T-cell (primary cell): ENCODE data around the gene CHURC1. TPM values are rescaled to one million over a fixed set of nuclear protein-coding genes. Genes with fewer than 3 reads are reported as not detected.

Experiments used
- ATAC-seq, 4 experiments: fragments of 200-7000 bp in 3 of 4; fragments of 150-1000 bp in 1 of 4; cut with Tn5 transposase; replicated peaks in 1 of 4; 1 replicate in 3 of 4; 2 replicates in 1 of 4; pipeline ENCODE4 v1.10.0; 2021; ENCODE audit warnings: moderate library complexity in 3 of 4, mild to moderate bottlenecking in 2 of 4, moderate number of reproducible peaks in 1 of 4
- CTCF ChIA-PET, 2 donors: fragments of 300-600 bp; sonication (Branson Sonifier 250); formaldehyde crosslinking; loops; one replicate each; lab custom pipeline; 2022; ENCODE audit warnings: antibody characterized with exemption in 2 of 2; lab: Charles Lee
- POLR2A ChIA-PET, 2 donors: fragments of 300-600 bp; sonication (Branson Sonifier 250); formaldehyde crosslinking; loops; one replicate each; lab custom pipeline; 2022; ENCODE audit warnings: antibody characterized with exemption in 2 of 2; lab: Charles Lee
- DNase-seq, 35 experiments: peaks; one replicate each; pipeline versions ENCODE4 v3.0.0 to v3.0.0-alpha.2; 2013 to 2023
- H3K27ac ChIP-seq: one replicate; pipeline ENCODE4 v1.5.1; 2013; ENCODE audit warnings: low read length
- H3K27me3 ChIP-seq, 2 experiments: replicated peaks in 1 of 2; 1 replicate in 1 of 2; 2 replicates in 1 of 2; pipeline versions ENCODE4 v1.6.1 to v1.7.0; 2013; ENCODE audit warnings: low read length in 1 of 2, mixed read lengths in 1 of 2; ENCODE audit not compliant: control insufficient read depth in 2 of 2, insufficient read depth in 2 of 2; ENCODE audit errors: extremely low read depth in 1 of 2
- H3K36me3 ChIP-seq, 2 donors: 1 replicate in 1 of 2; 2 replicates in 1 of 2; pipeline versions ENCODE4 v1.6.1 to v1.7.0; 2013; ENCODE audit warnings: low read length in 1 of 2; ENCODE audit not compliant: control insufficient read depth in 2 of 2, insufficient read depth in 1 of 2; ENCODE audit errors: extremely low read depth in 1 of 2
- H3K4me1 ChIP-seq, 2 experiments: 1 replicate in 1 of 2; 2 replicates in 1 of 2; pipeline versions ENCODE4 v1.6.1 to v1.7.0; 2013; ENCODE audit warnings: low read length in 2 of 2, mixed read lengths in 1 of 2; ENCODE audit not compliant: insufficient read depth in 2 of 2, control insufficient read depth in 1 of 2; ENCODE audit errors: extremely low read depth in 1 of 2
- H3K4me3 ChIP-seq, 2 donors: 1 replicate in 1 of 2; 2 replicates in 1 of 2; pipeline versions ENCODE4 v1.5.1 to v1.7.0; 2013; ENCODE audit warnings: mild to moderate bottlenecking in 2 of 2, low read length in 1 of 2, moderate library complexity in 1 of 2; ENCODE audit not compliant: control insufficient read depth in 1 of 2; ENCODE audit errors: extremely low read depth in 1 of 2
- H3K9me3 ChIP-seq: 2 replicates; pipeline ENCODE4 v1.7.0; 2013
- H3K27ac Mint-ChIP-seq, 2 donors: one replicate each; pipeline ENCODE4 v1.8.0; 2020 to 2021; ENCODE audit warnings: mild to moderate bottlenecking in 2 of 2, mixed read lengths in 2 of 2
- H3K27me3 Mint-ChIP-seq, 2 donors: one replicate each; pipeline ENCODE4 v1.8.0; 2021 to 2022; ENCODE audit warnings: mixed read lengths in 2 of 2
- H3K36me3 Mint-ChIP-seq: one replicate; pipeline ENCODE4 v1.8.0; 2021; ENCODE audit warnings: mixed read lengths
- H3K4me1 Mint-ChIP-seq, 3 donors: one replicate each; pipeline ENCODE4 v1.8.0; 2020 to 2022; ENCODE audit warnings: mixed read lengths in 3 of 3, mild to moderate bottlenecking in 1 of 3
- H3K4me3 Mint-ChIP-seq, 3 donors: one replicate each; pipeline ENCODE4 v1.8.0; 2020 to 2022; ENCODE audit warnings: mild to moderate bottlenecking in 3 of 3, mixed read lengths in 3 of 3, moderate library complexity in 3 of 3
- H3K9me3 Mint-ChIP-seq, 3 donors: one replicate each; pipeline ENCODE4 v1.8.0; 2020 to 2022; ENCODE audit warnings: mixed read lengths in 3 of 3
- WGBS: methylation state at CpG from one replicate; pipeline ENCODE4 v1.1.5; 2013; ENCODE audit warnings: missing lambda C conversion rate; ENCODE audit not compliant: insufficient coverage; 5-methylcytosine and 5-hydroxymethylcytosine counted together
- total RNA-seq, 35 experiments: library from RNA in 6 of 35; stranded (reverse) in 6 of 35; fragments of 120-200 nt in 1 of 35; gene quantifications; one replicate each; pipeline versions ENCODE4 v1.2.1 to v1.2.4 and lab custom pipeline; 2013 to 2026

Gene CHURC1
- total RNA-seq, 5 donors from 2014 or later (not counting 1 experiment from before 2014, with no cell fraction given): 57.6 to 99.7 (median 91.1) TPM

GRCh38 chr14:64968651-64969050 lies 54.4 kb downstream of the CHURC1 start:
- no peaks in the 10 kb centered on the region for H3K27me3 Mint-ChIP-seq

DNA sequence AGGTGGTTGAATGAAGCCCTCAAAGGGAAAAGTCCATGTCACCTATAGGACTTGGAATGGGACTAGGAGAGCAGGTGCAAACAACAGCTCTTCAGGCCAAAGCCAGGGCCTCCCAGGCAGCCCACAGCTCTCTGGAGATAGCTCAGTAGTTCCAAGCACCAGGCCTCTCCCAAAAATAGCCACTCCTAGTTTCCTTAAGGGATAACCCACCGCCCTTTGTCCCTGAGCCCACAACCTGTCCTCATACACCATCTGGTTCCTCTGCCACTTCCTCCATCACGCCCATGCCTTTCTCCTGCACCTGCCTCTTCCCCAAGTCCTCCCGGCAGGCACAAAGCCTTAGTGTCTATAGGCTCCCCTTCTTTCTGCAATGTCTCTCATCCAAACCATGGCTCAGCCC lies 55.8 kb downstream of the CHURC1 start:
- ATAC-seq (no peak), DNase-seq (no peak)
- H3K36me3 Mint-ChIP-seq: no peaks in the 10 kb centered on the region
- ChIA-PET CTCF (interaction anchor here (1.0 to 1.4 kb wide), 2 partner anchors 16 to 59 kb away, joined by 3 read pairs; no protein-coding TSS in a partner anchor), POLR2A (interaction anchor here (0.5 to 0.8 kb wide), 2 partner anchors 10 to 55 kb away, joined by 3 read pairs; partner anchors contain the start of gene CHURC1 (in 1 of the 2))
- peak overlapping the region in 2 of 3 donors; percentile 75 to 88 for H3K4me3 Mint-ChIP-seq
- no peak overlapping the region for H3K27ac Mint-ChIP-seq
- Histone ChIP-seq H3K9me3 (no peaks in the 10 kb centered on the region), H3K4me1 (peaks cover 0 to 16% of the 10 kb centered on the region in 2 experiments), H3K36me3 (no peaks in the 10 kb centered on the region), H3K27me3 (peaks cover 0 to 12% of the 10 kb centered on the region in 2 experiments), H3K27ac (no peak overlapping the region), H3K4me3 (no peak overlapping the region)
- peaks cover 22 to 26% (median 23%) of the 10 kb centered on the region in 3 donors for H3K4me1 Mint-ChIP-seq
- H3K27me3 Mint-ChIP-seq: no peaks in the 10 kb centered on the region
- 87% methylated on average over 3 of the region's 3 CpGs for WGBS
- H3K9me3 Mint-ChIP-seq: no peaks in the 10 kb centered on the region

More at GRCh38 chr14:64968651-64969050, 54.4 kb downstream of the CHURC1 start:
- ATAC-seq (no peak), DNase-seq (no peak)
- Histone ChIP-seq H3K27ac (no peak overlapping the region), H3K27me3 (peaks cover 0 to 12% of the 10 kb centered on the region in 2 experiments), H3K9me3 (no peaks in the 10 kb centered on the region), H3K4me1 (peaks cover 0 to 16% of the 10 kb centered on the region in 2 experiments), H3K36me3 (no peaks in the 10 kb centered on the region), H3K4me3 (no peak overlapping the region)
- no peaks in the 10 kb centered on the region for H3K9me3 Mint-ChIP-seq
- 57% methylated on average over 2 of the region's 6 CpGs for WGBS
- H3K4me3 Mint-ChIP-seq: no peak overlapping the region
- ChIA-PET CTCF (interaction anchor here in 1 of 2 donors (0.6 kb wide), 1 partner anchor 753 kb away, joined by 11 read pairs; no protein-coding TSS in a partner anchor), POLR2A (interaction anchor here in 1 of 2 donors (0.5 kb wide), 1 partner anchor 8 kb away, joined by 7 read pairs; no protein-coding TSS in a partner anchor)
- H3K27ac Mint-ChIP-seq: no peak overlapping the region
- H3K36me3 Mint-ChIP-seq: no peaks in the 10 kb centered on the region
- peaks cover 22 to 30% (median 23%) of the 10 kb centered on the region in 3 donors for H3K4me1 Mint-ChIP-seq

- Histone ChIP-seq H3K9me3 (no peaks in the 10 kb centered on the region), H3K27ac (no peak overlapping the region), H3K27me3 (peaks cover 0 to 12% of the 10 kb centered on the region in 2 experiments), H3K4me3 (peak overlapping the region; percentile 51 to 57), H3K36me3 (no peaks in the 10 kb centered on the region), H3K4me1 (peaks cover 0 to 16% of the 10 kb centered on the region in 2 experiments)
- peak overlapping the region; percentile 74 to 88 (median 75) for H3K4me3 Mint-ChIP-seq
- no peaks in the 10 kb centered on the region for H3K27me3 Mint-ChIP-seq
- ATAC-seq: no peak
- CTCF ChIA-PET: interaction anchor here (0.7 to 1.4 kb wide), 4 partner anchors 10 to 627 kb away, joined by 3 to 9 read pairs (median 3); no protein-coding TSS in a partner anchor
- no peaks in the 10 kb centered on the region for H3K9me3 Mint-ChIP-seq
- H3K36me3 Mint-ChIP-seq: no peaks in the 10 kb centered on the region
- POLR2A ChIA-PET: interaction anchor here (0.5 to 0.7 kb wide), 2 partner anchors 10 to 69 kb away, joined by 5 to 10 read pairs; no protein-coding TSS in a partner anchor
- H3K27ac Mint-ChIP-seq: peak overlapping the region in 1 of 2 donors; percentile 53
- DNase-seq: no peak
- H3K4me1 Mint-ChIP-seq: peaks cover 22 to 26% (median 23%) of the 10 kb centered on the region in 3 donors
- WGBS: 84% methylated on average over 7 of the region's 8 CpGs
These were observed 56.7 kb downstream of the CHURC1 start for GRCh38 chr14:64970776-64971477.

DNA sequence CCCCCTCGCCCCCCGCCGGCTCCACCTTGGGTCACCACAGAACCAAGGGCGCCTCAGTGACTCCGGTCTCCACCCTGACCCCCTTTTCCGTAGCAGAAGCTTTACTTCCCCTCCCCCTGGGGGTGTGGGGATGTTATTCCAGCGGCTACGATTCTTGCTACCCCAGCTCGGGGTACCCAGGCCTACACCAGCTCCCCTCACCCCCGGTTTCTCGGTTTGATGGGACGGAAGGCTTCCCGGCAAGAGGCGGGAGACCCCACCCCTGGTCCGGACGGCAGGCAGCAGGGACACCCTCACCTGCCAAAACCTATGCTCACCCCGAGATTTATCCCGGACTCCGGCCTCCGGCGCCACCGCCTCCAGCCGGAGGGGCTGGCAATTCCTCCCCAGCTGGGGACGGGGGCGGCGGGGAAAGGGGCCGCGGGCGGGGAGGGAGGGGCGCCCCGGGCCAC lies 57.3 kb downstream of the CHURC1 start:
- ChIA-PET POLR2A (interaction anchor here in 1 of 2 donors (0.7 kb wide), 1 partner anchor 9 kb away, joined by 10 read pairs; no protein-coding TSS in a partner anchor), CTCF (interaction anchor here in 1 of 2 donors (0.7 kb wide), 1 partner anchor 628 kb away, joined by 9 read pairs; no protein-coding TSS in a partner anchor)
- Mint-ChIP-seq H3K27me3 (no peaks in the 10 kb centered on the region), H3K4me1 (peaks cover 22 to 26% (median 24%) of the 10 kb centered on the region in 3 donors), H3K9me3 (no peaks in the 10 kb centered on the region), H3K27ac (peak overlapping the region in 1 of 2 donors; percentile 53), H3K4me3 (peak overlapping the region; percentile 74 to 88 (median 75)), H3K36me3 (no peaks in the 10 kb centered on the region)
- DNase-seq (no peak), ATAC-seq (peak in 1 of 4 experiments; percentile 10)
- peaks cover 0 to 16% of the 10 kb centered on the region in 2 experiments for H3K4me1 ChIP-seq
- WGBS: 0% methylated on average over 7 of the region's 31 CpGs
- no peak overlapping the region for H3K27ac ChIP-seq
- no peaks in the 10 kb centered on the region for H3K9me3 ChIP-seq
- H3K27me3 ChIP-seq: peaks cover 0 to 12% of the 10 kb centered on the region in 2 experiments
- peak overlapping the region; percentile 51 to 57 for H3K4me3 ChIP-seq
- H3K36me3 ChIP-seq: no peaks in the 10 kb centered on the region

DNA sequence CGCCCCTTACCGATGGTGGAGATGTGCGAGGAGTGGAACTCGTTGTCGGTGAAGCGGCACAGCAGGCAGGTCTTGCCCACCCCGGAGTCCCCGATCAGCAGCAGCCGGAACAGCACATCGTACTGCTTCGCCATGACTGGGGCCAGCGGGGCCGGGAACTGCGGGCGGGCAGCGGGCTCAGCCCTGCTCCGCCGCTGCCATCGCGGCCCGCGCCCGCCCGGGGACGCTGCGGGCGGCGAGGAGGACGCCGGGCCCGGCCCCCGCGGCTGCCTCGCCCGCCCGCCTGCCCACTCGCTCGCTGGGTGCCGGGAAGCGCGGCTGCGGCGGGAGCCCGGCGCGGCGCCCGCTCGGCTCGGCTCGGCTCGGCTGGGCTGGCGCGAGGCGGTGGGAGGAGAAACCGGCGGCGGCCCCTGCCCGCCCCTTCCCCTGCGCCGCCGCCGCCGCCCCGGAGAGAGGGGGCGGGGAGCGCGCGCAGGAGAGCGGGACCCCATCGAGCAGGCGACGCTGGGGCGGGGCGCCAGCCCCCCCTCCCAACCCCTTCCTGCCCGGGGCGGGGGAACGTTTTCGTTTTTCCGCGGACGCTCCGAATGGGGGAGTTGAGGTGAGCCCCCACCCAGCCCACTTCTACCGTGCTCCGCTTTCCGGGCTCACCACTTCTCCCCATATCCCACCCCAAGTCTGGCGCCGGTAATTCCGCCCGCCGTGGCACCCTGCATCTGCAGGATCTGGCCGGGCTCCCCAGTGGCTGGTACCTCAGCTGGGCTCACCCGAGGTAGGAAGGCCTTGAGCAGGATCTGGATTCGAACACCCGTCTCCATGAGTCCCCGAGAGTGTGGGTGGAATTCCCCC lies 57.9 kb downstream of the CHURC1 start, which contains the start of gene RAB15:
TSS of gene RAB15 (minus strand) at position 394 of the 849 bp plus-strand sequence. CDS start at position 134, 260 bp downstream.
- DNase-seq: peak in 31 of 35 experiments; percentile 2 to 58 (median 28)
- H3K4me1 Mint-ChIP-seq: peaks cover 22 to 26% (median 25%) of the 10 kb centered on the region in 3 donors
- H3K27me3 Mint-ChIP-seq: no peaks in the 10 kb centered on the region
- H3K36me3 ChIP-seq: no peaks in the 10 kb centered on the region
- H3K27ac Mint-ChIP-seq: peak within 1 kb of the TSS; percentile 27 to 53
- H3K4me3 Mint-ChIP-seq: peak within 1 kb of the TSS; percentile 79 to 88 (median 83)
- no peaks in the 10 kb centered on the region for H3K36me3 Mint-ChIP-seq
- H3K9me3 Mint-ChIP-seq: no peaks in the 10 kb centered on the region
- ChIA-PET POLR2A (interaction anchor here in 1 of 2 donors (0.7 kb wide), 1 partner anchor 9 kb away, joined by 10 read pairs; no protein-coding TSS in a partner anchor), CTCF (interaction anchor here in 1 of 2 donors (0.7 kb wide), 1 partner anchor 629 kb away, joined by 9 read pairs; no protein-coding TSS in a partner anchor)
- peaks cover 0 to 16% of the 10 kb centered on the region in 2 experiments for H3K4me1 ChIP-seq
- peaks cover 0 to 12% of the 10 kb centered on the region in 2 experiments for H3K27me3 ChIP-seq
- under 1% methylated on average over 61 of the region's 96 CpGs for WGBS
- no peak within 1 kb of the TSS for H3K27ac ChIP-seq
- H3K4me3 ChIP-seq: peak within 1 kb of the TSS; percentile 67 to 69
- peak; percentile 72 to 76 (median 74) for ATAC-seq
- H3K9me3 ChIP-seq: no peaks in the 10 kb centered on the region
